HS-5 (cell line): ENCODE results near the gene NHS.
A peak's percentile ranks its signal among the peaks of the same experiment; 100 is the strongest.

Experiments used
- DNase-seq: peaks from one replicate; pipeline ENCODE4 v3.0.0-alpha.2; 2012; ENCODE audit warnings: low read depth

NHS gene

GRCh38 chrX:17736856-17737709, 362.1 kb downstream of the NHS start, which contains the start of gene SCML1:
Gene SCML1, plus strand, starts transcription at chrX:17737493. Its CDS starts 6,694 bp downstream, at chrX:17744187.
- DNase-seq: peak; percentile 84

- DNase-seq: no peak
These were observed 362.6 kb downstream of the NHS start for GRCh38 chrX:17737710-17737985.

- DNase-seq: no peak
These were observed 363.1 kb downstream of the NHS start for GRCh38 chrX:17737986-17738713.

GRCh38 chrX:17738737-17739535, 363.9 kb downstream of the NHS start:
- no peak for DNase-seq

- no peak for DNase-seq
These were observed 365.4 kb downstream of the NHS start for GRCh38 chrX:17740137-17741122.

- DNase-seq: no peak
These were observed 366.1 kb downstream of the NHS start for GRCh38 chrX:17741123-17741511.

- DNase-seq: no peak
These were observed 368.9 kb downstream of the NHS start for GRCh38 chrX:17743913-17744312.

GRCh38 chrX:17744896-17745523, 370.0 kb downstream of the NHS start:
- no peak for DNase-seq

- no peak for DNase-seq
These were observed 372.7 kb downstream of the NHS start for GRCh38 chrX:17747692-17748091.

- DNase-seq: no peak
These were observed 373.7 kb downstream of the NHS start for GRCh38 chrX:17748684-17749083.

- DNase-seq: no peak
These were observed 375.4 kb downstream of the NHS start for GRCh38 chrX:17750436-17750835.

- DNase-seq: no peak
These were observed 383.4 kb downstream of the NHS start for GRCh38 chrX:17758382-17758781.

GRCh38 chrX:17759990-17760389, 385.0 kb downstream of the NHS start:
- DNase-seq: no peak

GRCh38 chrX:17767734-17768133, 392.7 kb downstream of the NHS start:
- no peak for DNase-seq

GRCh38 chrX:17768997-17769396, 394.0 kb downstream of the NHS start:
- DNase-seq: no peak

GRCh38 chrX:17769701-17770269, 394.8 kb downstream of the NHS start:
- DNase-seq: no peak

GRCh38 chrX:17773221-17773876, 398.3 kb downstream of the NHS start:
- DNase-seq: no peak

GRCh38 chrX:17774053-17774452, 399.1 kb downstream of the NHS start:
- no peak for DNase-seq

- DNase-seq: no peak
These were observed 404.0 kb downstream of the NHS start for GRCh38 chrX:17778997-17779396.

GRCh38 chrX:17779434-17779833, 404.4 kb downstream of the NHS start:
- DNase-seq: no peak
